ENCODE results near the gene CCNL1.

GRCh38 chr3:157142315-157142714 is 17.6 kb downstream of the CCNL1 start:
- TF ChIP-seq CTCF (IDR thresholded peaks at IDR 0.05; ENCODE audit: poor library complexity, severe bottlenecking), result no peak
- no peak for TF ChIP-seq EZH2 (IDR thresholded peaks at IDR 0.05; ENCODE audit: borderline replicate concordance, insufficient read depth, low read length, poor library complexity, severe bottlenecking)
- no peak for TF ChIP-seq RAD21 (conservative IDR thresholded peaks at IDR 0.05)
- TF ChIP-seq POLR2AphosphoS5 (IDR thresholded peaks at IDR 0.05), result no peak
- TF ChIP-seq EP300 (conservative IDR thresholded peaks at IDR 0.05; ENCODE audit: poor library complexity, severe bottlenecking), result no peak
- TF ChIP-seq MXI1 (conservative IDR thresholded peaks at IDR 0.05; ENCODE audit: poor library complexity, severe bottlenecking), result no peak
